ENCODE results near the gene IGSF22.

DNA sequence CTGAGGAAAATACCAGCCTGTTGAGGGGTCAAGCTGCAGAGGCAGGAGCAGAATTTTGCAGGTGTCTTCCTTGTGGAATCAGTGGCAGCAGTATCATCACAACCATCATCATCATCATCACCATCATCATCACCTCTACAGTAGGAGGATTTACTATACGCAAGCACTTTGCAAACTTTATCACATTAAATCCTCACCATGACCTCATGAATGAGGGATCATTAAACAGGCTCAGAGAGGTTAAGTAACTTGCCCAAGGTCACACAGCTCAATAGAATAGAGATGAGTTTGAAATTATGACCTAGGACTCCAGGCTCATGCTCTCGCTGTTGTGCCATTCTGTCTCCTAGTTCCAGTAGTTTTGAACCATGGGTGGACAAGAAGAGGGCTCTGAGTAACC, 40.0 kb upstream of the IGSF22 start:
- TF ChIP-seq, protein P1, sequence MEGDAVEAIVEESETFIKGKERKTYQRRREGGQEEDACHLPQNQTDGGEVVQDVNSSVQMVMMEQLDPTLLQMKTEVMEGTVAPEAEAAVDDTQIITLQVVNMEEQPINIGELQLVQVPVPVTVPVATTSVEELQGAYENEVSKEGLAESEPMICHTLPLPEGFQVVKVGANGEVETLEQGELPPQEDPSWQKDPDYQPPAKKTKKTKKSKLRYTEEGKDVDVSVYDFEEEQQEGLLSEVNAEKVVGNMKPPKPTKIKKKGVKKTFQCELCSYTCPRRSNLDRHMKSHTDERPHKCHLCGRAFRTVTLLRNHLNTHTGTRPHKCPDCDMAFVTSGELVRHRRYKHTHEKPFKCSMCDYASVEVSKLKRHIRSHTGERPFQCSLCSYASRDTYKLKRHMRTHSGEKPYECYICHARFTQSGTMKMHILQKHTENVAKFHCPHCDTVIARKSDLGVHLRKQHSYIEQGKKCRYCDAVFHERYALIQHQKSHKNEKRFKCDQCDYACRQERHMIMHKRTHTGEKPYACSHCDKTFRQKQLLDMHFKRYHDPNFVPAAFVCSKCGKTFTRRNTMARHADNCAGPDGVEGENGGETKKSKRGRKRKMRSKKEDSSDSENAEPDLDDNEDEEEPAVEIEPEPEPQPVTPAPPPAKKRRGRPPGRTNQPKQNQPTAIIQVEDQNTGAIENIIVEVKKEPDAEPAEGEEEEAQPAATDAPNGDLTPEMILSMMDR (IDR thresholded peaks at IDR 0.05) = no peak
- TF ChIP-seq GABPA (IDR thresholded peaks at IDR 0.05; ENCODE audit: low read depth) (no peak), CHD2 (IDR thresholded peaks at IDR 0.05; ENCODE audit: low read length, partially characterized antibody) (no peak), SIN3A (IDR thresholded peaks at IDR 0.05; ENCODE audit: borderline replicate concordance, low read depth, low read length) (no peak), NRF1 (IDR thresholded peaks at IDR 0.05; ENCODE audit: low read depth, low read length) (no peak)
